NCI-H226 (cell line): ENCODE measurements around the gene C9orf78.

Experiments
- DNase-seq: peaks from one replicate; pipeline ENCODE4 v3.0.0-alpha.2; 2015

C9orf78 gene

GRCh38 chr9:129835128-129835859, at the start of gene C9orf78, which contains the start of gene USP20:
TSS of gene C9orf78 (minus strand) at chr9:129835275. CDS start at chr9:129835221, 54 bp downstream.
TSS of gene USP20 (plus strand) at chr9:129835458. CDS start at chr9:129852556, 17,098 bp downstream.
- peak; percentile 87 for DNase-seq

- DNase-seq, result peak; percentile 72
Observed at GRCh38 chr9:129884220-129885017, 49.3 kb upstream of the C9orf78 start.

- no peak for DNase-seq
Observed at GRCh38 chr9:129881547-129882324, 46.7 kb upstream of the C9orf78 start.

- DNase-seq, result no peak
Observed at GRCh38 chr9:129880654-129881546, 45.8 kb upstream of the C9orf78 start.

- DNase-seq, result no peak
Observed at GRCh38 chr9:129879991-129880653, 45.0 kb upstream of the C9orf78 start.

GRCh38 chr9:129879103-129879699, 44.1 kb upstream of the C9orf78 start:
- no peak for DNase-seq

- no peak for DNase-seq
Observed at GRCh38 chr9:129878291-129878690, 43.2 kb upstream of the C9orf78 start.

- DNase-seq, result no peak
Observed at GRCh38 chr9:129876815-129877214, 41.7 kb upstream of the C9orf78 start.

GRCh38 chr9:129875687-129876395, 40.8 kb upstream of the C9orf78 start:
- DNase-seq, result no peak

- no peak for DNase-seq
Observed at GRCh38 chr9:129875181-129875611, 40.1 kb upstream of the C9orf78 start.

- no peak for DNase-seq
Observed at GRCh38 chr9:129874261-129875101, 39.4 kb upstream of the C9orf78 start.

GRCh38 chr9:129873563-129874190, 38.6 kb upstream of the C9orf78 start:
- DNase-seq, result no peak

GRCh38 chr9:129871046-129871445, 36.0 kb upstream of the C9orf78 start:
- DNase-seq, result no peak

GRCh38 chr9:129869585-129870501, 34.8 kb upstream of the C9orf78 start:
- no peak for DNase-seq

GRCh38 chr9:129868872-129869486, 33.9 kb upstream of the C9orf78 start:
- DNase-seq, result no peak

GRCh38 chr9:129868023-129868871, 33.2 kb upstream of the C9orf78 start:
- DNase-seq, result no peak
